DMS 273 (cell line): ENCODE data around the gene E2F2.
A peak's percentile ranks its signal among the peaks of the same experiment; 100 is the strongest.
"Not testable (repeated sequence)": the region's sequence is repeated elsewhere in the genome, so short reads cannot be mapped to it uniquely, and the experiment has no call there.

ENCODE experiments used
- DNase-seq: peaks from one replicate; lab custom pipeline; 2025; ENCODE audit not compliant: unreplicated experiment; lab: John Stamatoyannopoulos, UW

E2F2 gene

DNA sequence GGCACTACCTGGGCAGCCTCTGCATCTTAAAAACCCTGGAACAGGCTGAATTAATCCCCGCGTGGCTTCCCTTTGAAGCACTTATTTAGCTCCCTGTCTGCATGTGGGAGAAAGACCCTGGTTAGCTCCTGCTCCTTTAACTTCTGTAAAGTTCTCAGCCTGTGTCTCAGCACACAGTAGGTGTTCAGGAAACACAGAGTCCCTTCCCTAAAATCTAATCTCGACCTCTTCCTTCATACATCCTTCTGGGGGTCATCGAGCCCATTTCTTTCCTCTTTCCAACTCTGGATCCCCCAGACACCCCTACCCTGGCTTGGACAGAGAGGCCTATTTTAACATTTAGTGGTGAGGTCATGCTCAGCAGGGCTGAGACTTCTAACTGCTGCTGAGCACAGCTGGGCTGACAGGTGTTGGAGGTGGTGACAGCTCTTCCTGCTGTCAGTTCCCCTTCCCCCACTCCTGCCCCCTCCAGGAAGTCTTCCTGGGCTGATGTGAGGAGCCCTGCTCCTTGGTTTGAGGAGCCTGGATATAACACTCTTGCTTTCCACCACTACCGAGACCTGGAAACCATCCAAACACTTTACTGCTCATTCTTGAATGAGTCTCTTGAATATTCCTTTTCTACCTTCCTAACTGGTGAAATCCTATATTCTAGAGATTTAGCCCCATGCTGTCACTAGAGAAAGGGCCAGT lies 5.3 kb downstream of the E2F2 start:
- peak; percentile 85 for DNase-seq

DNA sequence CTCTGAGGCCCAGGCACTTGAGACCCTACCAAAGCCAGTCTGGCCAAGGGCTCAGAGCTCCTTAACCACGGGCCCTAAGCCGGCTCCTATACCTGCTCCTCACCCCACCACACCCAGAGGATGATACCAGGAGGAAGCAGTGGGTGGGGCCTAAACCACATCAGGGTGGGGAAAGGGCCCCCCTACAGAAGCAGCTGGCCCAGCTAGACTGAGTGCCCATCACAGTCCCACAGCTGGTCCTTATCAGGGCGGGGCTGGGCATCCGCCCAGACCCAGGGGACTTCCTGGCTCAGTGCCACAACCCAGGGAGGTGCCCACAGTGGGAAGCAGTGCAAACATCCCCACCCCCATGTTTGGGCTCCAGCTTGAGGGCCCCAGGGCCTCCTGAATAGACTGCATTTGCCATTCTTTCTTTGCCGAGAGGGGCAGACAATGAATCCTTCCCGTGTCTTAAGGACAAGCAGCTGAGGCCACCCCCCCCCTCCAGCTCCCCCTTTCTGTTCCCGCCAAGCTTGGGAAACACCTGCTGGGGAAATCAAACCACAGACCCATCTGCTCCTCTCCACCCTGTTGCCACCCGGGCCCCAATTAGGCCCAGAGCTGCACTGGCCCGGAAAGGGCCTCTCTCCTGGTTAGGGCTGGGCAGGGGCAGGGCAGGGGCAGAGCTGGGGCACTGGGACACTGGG lies 6.2 kb downstream of the E2F2 start:
- peak; percentile 91 for DNase-seq

DNA sequence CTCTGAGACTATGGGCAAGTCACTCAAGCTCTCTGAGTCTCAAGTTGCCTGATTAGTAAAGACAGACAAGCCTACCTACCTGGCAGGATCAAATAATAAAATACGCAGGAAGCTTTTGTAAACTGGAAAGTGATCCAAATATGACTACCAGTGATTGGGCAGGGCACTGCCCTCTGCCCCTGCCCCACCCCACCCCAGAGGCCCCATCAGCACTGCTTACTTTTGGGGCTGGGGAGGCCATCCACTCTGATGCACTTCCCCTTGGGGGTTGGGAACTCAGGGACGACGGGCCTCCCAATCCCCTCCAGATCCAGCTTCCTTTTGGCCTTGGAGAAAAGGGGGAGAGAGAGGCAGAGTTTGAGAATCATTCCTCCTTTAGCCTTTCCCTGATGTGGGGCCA lies 6.9 kb downstream of the E2F2 start:
- DNase-seq: no peak

- DNase-seq: no peak
Observed at GRCh38 chr1:23522244-23522982, 8.6 kb downstream of the E2F2 start.

GRCh38 chr1:23521588-23521987 lies 9.4 kb downstream of the E2F2 start:
- peak; percentile 30 for DNase-seq

GRCh38 chr1:23517581-23517980 lies 13.5 kb downstream of the E2F2 start:
- no peak for DNase-seq

DNA sequence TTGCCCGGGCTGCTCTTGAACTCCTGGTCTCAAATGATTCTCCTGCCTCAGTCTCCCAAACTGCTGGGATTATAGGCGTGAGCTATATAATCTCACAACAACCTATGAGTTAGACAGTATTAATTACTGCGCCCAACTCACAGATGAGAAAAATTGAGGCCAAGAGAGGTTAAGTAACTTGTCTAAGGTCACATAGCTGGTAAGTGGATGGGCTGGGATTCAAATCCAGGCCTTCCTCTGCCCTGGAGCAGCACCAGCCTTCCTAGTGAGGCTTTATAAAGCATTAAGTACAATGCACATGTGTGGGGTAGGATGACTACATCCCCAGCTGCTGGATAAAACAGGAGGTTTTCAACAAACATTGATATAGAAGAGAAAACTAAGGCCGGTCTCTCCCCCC lies 15.1 kb downstream of the E2F2 start:
- no peak for DNase-seq

GRCh38 chr1:23514111-23514679 lies 16.8 kb downstream of the E2F2 start:
- DNase-seq: no peak

GRCh38 chr1:23509896-23510295 lies 21.1 kb downstream of the E2F2 start:
- DNase-seq: no peak

DNA sequence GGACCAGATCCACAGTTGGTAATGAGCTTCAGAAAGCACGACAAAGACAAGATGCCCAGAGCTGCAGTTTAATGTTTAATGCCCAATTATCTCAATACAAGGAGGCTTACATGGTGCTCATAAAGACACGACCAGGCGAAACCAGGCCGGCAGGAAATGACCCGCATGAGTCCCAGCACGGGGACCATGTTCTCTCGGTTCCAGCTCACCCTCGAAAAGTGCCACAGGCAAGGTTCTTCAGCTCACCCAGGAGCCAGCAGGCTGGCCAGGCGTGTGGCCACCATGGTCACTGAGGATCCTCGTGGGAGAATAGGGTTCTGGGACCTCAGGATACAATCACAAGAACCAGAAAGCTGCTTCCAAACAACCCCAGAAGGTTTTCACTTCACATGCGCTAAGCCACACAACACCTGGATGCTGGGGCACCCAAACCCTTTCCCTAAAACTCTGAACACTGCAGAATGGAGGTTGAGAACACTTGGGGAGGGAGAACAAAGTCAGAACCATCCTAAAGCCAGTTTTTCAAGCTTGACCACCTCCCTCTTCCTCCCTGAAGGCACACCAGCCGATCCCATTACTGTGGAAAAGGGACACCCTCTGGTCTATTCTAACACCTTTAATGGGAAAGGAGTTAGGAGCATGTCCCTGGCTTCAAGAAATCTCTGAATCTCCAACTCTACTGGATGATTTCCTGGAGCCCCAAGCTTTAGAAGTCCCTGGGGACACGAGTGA lies 24.5 kb downstream of the E2F2 start:
- no peak for DNase-seq

- no peak for DNase-seq
Observed at GRCh38 chr1:23505851-23506250, 25.2 kb downstream of the E2F2 start.

DNA sequence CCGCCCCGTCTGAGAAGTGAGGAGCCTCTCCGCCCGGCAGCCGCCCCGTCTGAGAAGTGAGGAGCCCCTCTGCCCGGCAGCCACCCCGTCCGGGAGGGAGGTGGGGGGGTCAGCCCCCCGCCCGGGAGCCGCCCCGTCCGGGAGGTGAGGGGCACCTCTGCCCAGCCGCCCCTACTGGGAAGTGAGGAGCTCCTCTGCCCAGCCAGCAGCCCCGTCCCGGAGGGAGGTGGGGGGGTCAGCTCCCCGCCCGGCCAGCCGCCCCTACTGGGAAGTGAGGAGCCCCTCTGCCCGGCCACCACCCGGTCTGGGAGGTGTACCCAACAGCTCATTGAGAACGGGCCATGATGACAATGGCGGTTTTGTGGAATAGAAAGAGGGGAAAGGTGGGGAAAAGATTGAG lies 26.9 kb downstream of the E2F2 start:
- DNase-seq: not testable (repeated sequence)

DNA sequence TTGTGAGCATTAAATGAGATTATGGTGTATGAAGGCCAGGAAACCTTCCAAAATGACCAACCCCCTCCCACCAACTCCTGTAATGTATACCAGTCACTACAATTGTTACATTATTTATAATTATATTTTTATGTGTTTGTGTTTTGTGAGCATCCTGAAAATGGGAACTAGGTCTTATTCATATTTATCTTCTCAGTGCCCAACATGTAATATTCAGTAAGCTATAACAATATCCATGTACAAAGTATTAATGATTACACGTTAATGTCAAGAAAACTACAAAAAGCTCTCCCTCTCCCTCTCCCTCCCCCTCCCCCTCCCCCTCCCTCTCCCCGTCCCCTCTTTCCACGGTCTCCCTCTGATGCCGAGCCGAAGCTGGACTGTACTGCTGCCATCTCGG lies 28.1 kb downstream of the E2F2 start:
- no peak for DNase-seq

DNA sequence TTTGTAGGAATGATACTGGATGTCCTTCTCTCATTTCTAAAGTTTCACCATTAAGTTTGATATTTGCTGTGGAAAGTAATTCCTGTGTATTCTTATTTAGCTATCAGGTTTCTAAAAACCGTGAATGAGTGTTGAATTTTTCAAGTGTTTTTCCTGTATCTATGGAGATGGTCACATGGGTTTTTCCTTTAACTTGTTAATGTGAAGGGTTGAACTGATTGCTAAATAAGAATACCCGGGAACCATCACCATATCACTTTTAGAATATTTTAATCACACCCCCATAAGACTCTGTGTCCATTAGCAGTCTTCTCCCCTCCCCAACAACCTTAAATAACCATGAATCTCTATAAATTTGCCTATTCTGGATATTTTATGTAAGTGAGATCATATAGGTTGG lies 30.6 kb downstream of the E2F2 start:
- no peak for DNase-seq

DNA sequence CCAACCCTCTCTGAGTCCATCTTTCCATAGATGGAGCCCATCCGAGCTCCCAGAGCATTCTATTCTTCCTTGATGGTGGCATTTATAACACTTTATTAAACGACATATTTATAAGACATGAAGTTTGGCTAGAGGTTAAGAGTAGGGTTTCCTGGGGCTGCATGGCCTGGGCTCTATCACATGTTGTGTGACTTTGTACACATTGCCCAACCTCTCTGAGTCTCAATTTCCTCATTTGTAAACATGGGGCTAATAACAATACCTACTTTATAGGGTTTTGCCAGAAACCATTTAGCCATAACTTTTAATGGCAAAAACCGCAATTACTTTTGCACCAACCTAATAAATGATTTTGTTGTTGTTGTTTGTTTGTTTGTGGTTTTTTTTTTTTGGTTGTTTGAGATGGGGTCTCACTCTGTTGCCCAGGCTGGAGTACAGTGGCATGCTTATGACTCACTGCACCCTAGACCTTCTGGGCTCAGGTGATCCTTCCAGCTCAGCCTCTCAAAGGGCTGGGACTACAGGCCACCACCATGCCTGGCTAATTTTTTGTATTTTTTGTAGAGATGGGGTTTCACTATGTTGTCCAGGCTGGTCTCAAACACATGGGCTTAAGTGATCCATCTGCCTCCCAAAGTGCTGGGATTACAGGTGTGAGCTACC lies 33.1 kb downstream of the E2F2 start:
- DNase-seq: no peak

- no peak for DNase-seq
Observed at GRCh38 chr1:23496490-23497181, 34.4 kb downstream of the E2F2 start.

DNA sequence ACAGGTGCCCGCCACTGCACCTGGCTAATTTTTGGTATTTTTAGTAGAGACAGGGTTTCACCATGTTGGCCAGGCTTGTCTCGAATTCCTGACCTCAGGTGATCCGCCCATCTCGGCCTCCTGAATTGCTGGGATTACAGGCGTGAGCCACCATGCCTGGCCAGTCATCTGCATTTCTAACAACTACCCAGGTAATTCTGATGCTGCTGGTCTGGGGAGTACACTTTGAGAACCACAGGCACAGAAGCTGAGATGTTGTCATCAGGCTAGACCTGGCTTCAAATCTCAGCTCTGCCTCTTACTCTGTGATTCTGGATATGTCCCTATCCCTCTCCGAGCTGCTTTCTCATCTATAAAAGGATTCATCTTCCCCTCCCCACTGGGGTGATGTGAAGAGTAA lies 36.2 kb downstream of the E2F2 start:
- not testable (repeated sequence) for DNase-seq

- not testable (repeated sequence) for DNase-seq
Observed at GRCh38 chr1:23492776-23493175, 38.3 kb downstream of the E2F2 start.

- no peak for DNase-seq
Observed at GRCh38 chr1:23492132-23492720, 38.8 kb downstream of the E2F2 start.

- DNase-seq: no peak
Observed at GRCh38 chr1:23489842-23490241, 41.2 kb downstream of the E2F2 start.
